Parathyroid adenoma (tissue), 2 donors: ENCODE data around the gene CDH4.

ENCODE experiments used
- H2AFZ ChIP-seq: fragments of 300-600 bp; sonication (generic); one replicate; pipeline ENCODE4 v1.7.0; 2017; ENCODE audit warnings: antibody characterized with exemption, mild to moderate bottlenecking
- H3K27ac ChIP-seq: fragments of 300-600 bp; sonication (generic); one replicate; pipeline ENCODE4 v1.7.0; 2017
- H3K27me3 ChIP-seq: fragments of 300-600 bp; sonication (generic); one replicate; pipeline ENCODE4 v1.7.0; 2017; ENCODE audit warnings: low read length; ENCODE audit not compliant: control insufficient read depth, insufficient read depth
- H3K36me3 ChIP-seq: fragments of 300-600 bp; sonication (generic); one replicate; pipeline ENCODE4 v1.7.0; 2017; ENCODE audit warnings: low read length; ENCODE audit not compliant: control insufficient read depth, insufficient read depth
- H3K4me1 ChIP-seq: fragments of 300-600 bp; sonication (generic); one replicate; pipeline ENCODE4 v1.7.0; 2017; ENCODE audit warnings: control low read depth
- H3K4me2 ChIP-seq: fragments of 300-600 bp; sonication (generic); one replicate; pipeline ENCODE4 v1.7.0; 2017; ENCODE audit warnings: low read length
- H3K4me3 ChIP-seq: fragments of 300-600 bp; sonication (generic); one replicate; pipeline ENCODE4 v1.7.0; 2017; ENCODE audit warnings: low read depth, low read length
- H3K79me2 ChIP-seq: fragments of 300-600 bp; sonication (generic); one replicate; pipeline ENCODE4 v1.7.0; 2017; ENCODE audit warnings: control low read depth
- H3K9ac ChIP-seq: fragments of 300-600 bp; sonication (generic); one replicate; pipeline ENCODE4 v1.7.0; 2017; ENCODE audit warnings: mild to moderate bottlenecking
- H3K9me3 ChIP-seq: fragments of 300-600 bp; sonication (generic); one replicate; pipeline ENCODE4 v1.7.0; 2017; ENCODE audit warnings: low read length; ENCODE audit not compliant: control insufficient read depth
- TF ChIP-seq, protein P1 (sequence below): fragments of 300-600 bp; sonication (generic); IDR thresholded peaks from one replicate; pipeline ENCODE4 v1.7.0; 2017; ENCODE audit warnings: antibody characterized with exemption, mild to moderate bottlenecking
- donor health status: primary hyperparathyroidism.

Gene CDH4

DNA sequence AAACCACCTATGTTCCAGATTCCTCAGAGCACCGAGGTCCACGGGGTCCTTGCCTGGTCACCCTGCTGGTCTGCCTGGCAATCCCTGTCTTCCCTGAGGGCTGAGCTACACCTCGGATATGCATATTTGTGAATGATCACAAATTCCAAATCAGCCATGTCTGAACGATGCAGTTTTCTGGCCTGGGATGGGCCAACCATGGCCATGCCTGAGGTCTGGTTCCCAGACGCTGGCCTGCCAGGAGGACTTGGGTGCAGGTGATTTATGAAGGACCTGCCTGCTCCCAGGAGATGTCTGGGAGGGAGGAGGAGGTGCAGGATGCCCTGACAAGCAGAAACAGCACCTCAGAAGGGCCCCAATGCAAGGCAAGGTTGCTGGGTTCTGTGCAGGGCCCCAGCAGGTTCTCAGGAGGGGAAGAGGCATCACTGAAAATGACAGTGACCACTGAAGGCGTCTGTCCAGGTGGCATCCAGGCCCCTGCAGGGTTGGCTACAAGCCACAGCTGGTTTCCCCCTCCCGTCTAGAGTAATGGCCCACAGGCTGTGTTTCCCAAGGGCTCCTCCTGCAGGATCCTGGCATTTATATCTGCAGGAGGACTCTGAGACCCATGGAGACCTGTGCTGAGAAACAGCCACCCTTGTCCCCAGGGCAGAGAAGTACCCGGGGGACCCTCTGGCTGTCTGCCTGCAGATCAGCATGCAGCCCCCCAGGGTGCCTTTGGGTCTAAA lies 608.4 kb downstream of the CDH4 start:
- Histone ChIP-seq H3K27ac (no peak overlapping the region), H3K4me3 (no peak overlapping the region), H3K27me3 (no peaks in the 10 kb centered on the region), H3K36me3 (no peaks in the 10 kb centered on the region), H2AFZ (no peak overlapping the region), H3K9ac (no peak overlapping the region), H3K79me2 (no peaks in the 10 kb centered on the region), H3K4me2 (no peak overlapping the region), H3K4me1 (no peaks in the 10 kb centered on the region), H3K9me3 (no peaks in the 10 kb centered on the region)
- TF ChIP-seq, protein P1, sequence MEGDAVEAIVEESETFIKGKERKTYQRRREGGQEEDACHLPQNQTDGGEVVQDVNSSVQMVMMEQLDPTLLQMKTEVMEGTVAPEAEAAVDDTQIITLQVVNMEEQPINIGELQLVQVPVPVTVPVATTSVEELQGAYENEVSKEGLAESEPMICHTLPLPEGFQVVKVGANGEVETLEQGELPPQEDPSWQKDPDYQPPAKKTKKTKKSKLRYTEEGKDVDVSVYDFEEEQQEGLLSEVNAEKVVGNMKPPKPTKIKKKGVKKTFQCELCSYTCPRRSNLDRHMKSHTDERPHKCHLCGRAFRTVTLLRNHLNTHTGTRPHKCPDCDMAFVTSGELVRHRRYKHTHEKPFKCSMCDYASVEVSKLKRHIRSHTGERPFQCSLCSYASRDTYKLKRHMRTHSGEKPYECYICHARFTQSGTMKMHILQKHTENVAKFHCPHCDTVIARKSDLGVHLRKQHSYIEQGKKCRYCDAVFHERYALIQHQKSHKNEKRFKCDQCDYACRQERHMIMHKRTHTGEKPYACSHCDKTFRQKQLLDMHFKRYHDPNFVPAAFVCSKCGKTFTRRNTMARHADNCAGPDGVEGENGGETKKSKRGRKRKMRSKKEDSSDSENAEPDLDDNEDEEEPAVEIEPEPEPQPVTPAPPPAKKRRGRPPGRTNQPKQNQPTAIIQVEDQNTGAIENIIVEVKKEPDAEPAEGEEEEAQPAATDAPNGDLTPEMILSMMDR, result no peak

DNA sequence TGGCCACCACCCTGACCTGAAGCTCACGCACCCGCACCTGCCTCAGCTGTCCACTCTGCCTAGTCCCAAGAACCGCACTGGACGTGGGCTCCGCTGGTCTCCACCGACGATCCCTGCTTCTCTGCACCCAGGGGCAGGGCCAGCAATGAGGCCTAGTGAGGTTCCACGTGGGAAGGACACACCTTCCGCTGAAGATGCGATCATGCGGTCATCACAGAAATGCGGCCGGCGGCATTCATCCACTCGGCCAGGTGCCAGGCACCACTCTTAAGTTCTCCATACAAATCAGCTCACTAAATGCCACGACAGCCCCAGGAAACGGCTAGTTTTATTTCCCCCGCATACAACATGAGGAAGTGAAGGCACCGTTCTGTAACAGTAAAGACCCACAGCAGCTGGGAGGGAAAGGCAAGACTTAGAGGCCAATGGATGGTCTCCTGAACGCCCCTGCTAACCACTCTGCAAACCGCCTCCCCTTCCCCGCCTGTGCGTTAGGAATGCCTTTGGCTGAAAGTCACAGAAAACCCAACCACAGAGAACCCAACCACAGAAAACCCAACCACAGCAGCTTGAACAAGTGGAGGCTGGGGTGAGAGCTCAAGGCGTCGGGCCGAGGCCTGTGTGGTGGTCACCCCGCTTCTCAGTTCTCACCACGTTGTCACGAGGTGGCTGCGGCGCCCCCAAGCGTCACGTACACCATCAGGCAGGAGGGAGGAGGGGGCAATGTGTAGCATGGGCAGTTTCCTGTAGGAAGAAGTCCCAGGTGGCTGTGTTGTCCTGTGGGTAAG lies 609.2 kb downstream of the CDH4 start:
- Histone ChIP-seq H3K27ac (no peak overlapping the region), H3K9ac (no peak overlapping the region), H3K79me2 (no peaks in the 10 kb centered on the region), H2AFZ (no peak overlapping the region), H3K27me3 (no peaks in the 10 kb centered on the region), H3K36me3 (no peaks in the 10 kb centered on the region), H3K4me1 (no peaks in the 10 kb centered on the region), H3K4me2 (no peak overlapping the region), H3K9me3 (no peaks in the 10 kb centered on the region), H3K4me3 (no peak overlapping the region)
- TF ChIP-seq, protein P1, result no peak

DNA sequence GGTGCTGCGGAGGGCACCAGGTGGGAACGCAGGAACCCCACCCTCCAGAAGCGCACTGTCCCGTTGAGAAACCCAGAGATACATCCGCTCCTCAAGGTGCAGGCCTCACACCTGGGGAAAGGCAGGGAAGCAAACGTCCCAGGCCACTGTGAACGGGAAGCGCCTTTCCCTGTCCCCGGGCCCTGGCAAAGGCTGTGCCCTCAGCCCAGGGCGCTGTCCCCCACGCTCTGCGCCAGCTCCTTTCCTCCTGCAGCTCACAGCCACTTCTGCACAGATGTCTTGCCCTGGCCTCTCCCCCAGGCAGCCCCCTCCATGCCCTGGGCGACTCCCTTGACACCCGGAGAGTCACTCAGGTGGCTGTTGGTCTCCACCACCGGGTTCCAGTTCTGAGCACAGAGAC lies 609.8 kb downstream of the CDH4 start:
- H3K9me3 ChIP-seq, result no peaks in the 10 kb centered on the region
- H3K4me3 ChIP-seq, result no peak overlapping the region
- TF ChIP-seq, protein P1, result no peak
- H3K36me3 ChIP-seq, result no peaks in the 10 kb centered on the region
- no peaks in the 10 kb centered on the region for H3K4me1 ChIP-seq
- no peaks in the 10 kb centered on the region for H3K79me2 ChIP-seq
- no peaks in the 10 kb centered on the region for H3K27me3 ChIP-seq
- H2AFZ ChIP-seq, result no peak overlapping the region
- H3K27ac ChIP-seq, result no peak overlapping the region
- H3K4me2 ChIP-seq, result no peak overlapping the region
- H3K9ac ChIP-seq, result no peak overlapping the region

DNA sequence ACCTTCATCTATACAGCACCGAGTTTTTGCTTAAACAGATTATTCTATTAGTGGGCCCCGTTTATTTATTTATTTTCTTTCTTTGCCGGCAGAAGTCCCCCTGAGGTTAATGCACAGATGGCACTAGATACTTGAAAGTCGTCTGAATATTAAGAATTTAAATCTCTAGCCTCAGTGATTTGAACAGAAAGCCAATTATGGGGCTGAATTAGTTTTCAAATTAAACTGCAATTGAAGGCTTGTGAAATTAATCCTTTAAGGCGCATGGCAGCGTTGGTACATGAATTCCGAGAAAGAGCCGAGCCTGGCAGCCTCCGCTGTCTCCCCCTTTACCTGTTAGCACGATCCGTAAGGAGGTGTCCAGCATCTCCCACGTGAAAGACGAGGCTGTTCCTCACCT lies 610.8 kb downstream of the CDH4 start:
- Histone ChIP-seq H2AFZ (no peak overlapping the region), H3K27me3 (no peaks in the 10 kb centered on the region), H3K4me2 (no peak overlapping the region), H3K79me2 (no peaks in the 10 kb centered on the region), H3K9me3 (no peaks in the 10 kb centered on the region), H3K36me3 (no peaks in the 10 kb centered on the region), H3K4me1 (no peaks in the 10 kb centered on the region), H3K9ac (no peak overlapping the region), H3K27ac (no peak overlapping the region), H3K4me3 (no peak overlapping the region)
- TF ChIP-seq, protein P1, result no peak
